H9 (cell line): ENCODE measurements around the gene IRS2. TPM values are rescaled to one million over a fixed set of nuclear protein-coding genes. Genes with fewer than 3 reads are reported as not detected.

Experiments used
- DNase-seq: peaks from one replicate; pipeline ENCODE4 v3.0.0-alpha.2; 2017
- H2AFZ ChIP-seq: one replicate; pipeline ENCODE4 v1.6.1; 2013; ENCODE audit warnings: mild to moderate bottlenecking, low read length, control low read depth, moderate library complexity
- H2AK5ac ChIP-seq: 2 replicates; pipeline ENCODE4 v1.6.1; 2013; ENCODE audit warnings: low read length, control low read depth, mixed read lengths; ENCODE audit not compliant: insufficient read length
- H2BK120ac ChIP-seq: one replicate; pipeline ENCODE4 v1.6.1; 2013; ENCODE audit warnings: low read depth, mild to moderate bottlenecking, low read length, control low read depth, inconsistent platforms; ENCODE audit not compliant: poor library complexity, severe bottlenecking
- H2BK12ac ChIP-seq: 2 replicates; pipeline ENCODE4 v1.6.1; 2013; ENCODE audit warnings: low read length, control low read depth, mixed read lengths, low read depth; ENCODE audit not compliant: insufficient read length
- H2BK15ac ChIP-seq: 2 replicates; pipeline ENCODE4 v1.6.1; 2013; ENCODE audit warnings: low read depth, low read length, control low read depth
- H2BK20ac ChIP-seq: one replicate; pipeline ENCODE4 v1.6.1; 2013; ENCODE audit warnings: low read depth, mild to moderate bottlenecking, low read length, control low read depth, inconsistent platforms; ENCODE audit not compliant: poor library complexity, severe bottlenecking
- H2BK5ac ChIP-seq: 2 replicates; pipeline ENCODE4 v1.6.1; 2013; ENCODE audit warnings: low read length, control low read depth, mixed read lengths; ENCODE audit not compliant: insufficient read length
- H3K14ac ChIP-seq: 2 replicates; pipeline ENCODE4 v1.6.1; 2013; ENCODE audit warnings: low read length, control low read depth; ENCODE audit not compliant: insufficient read depth
- H3K18ac ChIP-seq: 2 replicates; pipeline ENCODE4 v1.6.1; 2013; ENCODE audit warnings: low read depth, mild to moderate bottlenecking, mixed read lengths, low read length, control low read depth; ENCODE audit not compliant: insufficient read length
- H3K23ac ChIP-seq: 2 replicates; pipeline ENCODE4 v1.6.1; 2013; ENCODE audit warnings: low read length, control low read depth, mixed read lengths, low read depth; ENCODE audit not compliant: insufficient read length
- H3K23me2 ChIP-seq: 2 replicates; pipeline ENCODE4 v1.6.1; 2013; ENCODE audit warnings: low read depth, mild to moderate bottlenecking, mixed read lengths, low read length, control low read depth; ENCODE audit not compliant: insufficient read length, poor library complexity, severe bottlenecking
- H3K27ac ChIP-seq: 2 replicates; pipeline ENCODE4 v1.5.1; 2013; ENCODE audit warnings: low read length, control low read depth, mixed read lengths, low read depth; ENCODE audit not compliant: insufficient read length
- H3K27me3 ChIP-seq: 2 replicates; pipeline ENCODE4 v1.6.1; 2013; ENCODE audit warnings: low read length, control low read depth, inconsistent platforms; ENCODE audit not compliant: insufficient read depth
- H3K4ac ChIP-seq: 2 replicates; pipeline ENCODE4 v1.6.1; 2013; ENCODE audit warnings: low read depth, mild to moderate bottlenecking, control low read depth, inconsistent platforms, low read length, moderate library complexity
- H3K4me1 ChIP-seq: 2 replicates; pipeline ENCODE4 v1.6.1; 2013; ENCODE audit warnings: low read length, control low read depth, inconsistent platforms; ENCODE audit not compliant: insufficient read depth
- H3K4me2 ChIP-seq: 2 replicates; pipeline ENCODE4 v1.6.1; 2013; ENCODE audit warnings: low read length, control low read depth, mixed read lengths; ENCODE audit not compliant: insufficient read length, insufficient read depth
- H3K56ac ChIP-seq: 2 replicates; pipeline ENCODE4 v1.6.1; 2013; ENCODE audit warnings: low read depth, mild to moderate bottlenecking, mixed read lengths, low read length, control low read depth; ENCODE audit not compliant: insufficient read length
- H3K79me1 ChIP-seq: 2 replicates; pipeline ENCODE4 v1.6.1; 2013; ENCODE audit warnings: low read depth, mild to moderate bottlenecking, moderate library complexity, low read length, control low read depth, inconsistent platforms; ENCODE audit not compliant: insufficient read depth, poor library complexity, severe bottlenecking
- H3K79me2 ChIP-seq: 2 replicates; pipeline ENCODE4 v1.6.1; 2013; ENCODE audit warnings: low read length, control low read depth, inconsistent platforms; ENCODE audit not compliant: insufficient read depth
- H3K9ac ChIP-seq: 2 replicates; pipeline ENCODE4 v1.6.1; 2013; ENCODE audit warnings: low read length, control low read depth, mixed read lengths; ENCODE audit not compliant: insufficient read length; ENCODE audit errors: extremely low read depth
- H3K9me3 ChIP-seq: one replicate; pipeline ENCODE4 v1.6.1; 2013; ENCODE audit warnings: low read depth, low read length, inconsistent platforms; ENCODE audit not compliant: control insufficient read depth
- H3T11ph ChIP-seq: one replicate; pipeline ENCODE4 v1.6.1; 2013; ENCODE audit warnings: mild to moderate bottlenecking, low read length, control low read depth, inconsistent platforms
- H4K20me1 ChIP-seq: one replicate; pipeline ENCODE4 v1.6.1; 2013; ENCODE audit not compliant: control insufficient read depth, insufficient read length, insufficient read depth
- H4K5ac ChIP-seq: 2 replicates; pipeline ENCODE4 v1.6.1; 2013; ENCODE audit warnings: low read depth, mild to moderate bottlenecking, mixed read lengths, low read length, control low read depth; ENCODE audit not compliant: insufficient read length
- H4K8ac ChIP-seq: replicated peaks from 2 replicates; pipeline ENCODE4 v1.6.1; 2013; ENCODE audit warnings: low read length, control low read depth, mixed read lengths, low read depth; ENCODE audit not compliant: insufficient read length
- H4K91ac ChIP-seq: 2 replicates; pipeline ENCODE4 v1.6.1; 2013; ENCODE audit warnings: low read depth, mild to moderate bottlenecking, moderate library complexity, mixed read lengths, low read length, control low read depth; ENCODE audit not compliant: insufficient read length
- H3K27ac Mint-ChIP-seq, 3 experiments: 2 replicates in 2 of 3; 3 replicates in 1 of 3; pipeline ENCODE4 v1.8.0; 2020 to 2021; ENCODE audit warnings: mixed read lengths in 3 of 3, mild to moderate bottlenecking in 1 of 3, moderate library complexity in 1 of 3
- H3K27me3 Mint-ChIP-seq: 2 replicates; pipeline ENCODE4 v1.8.0; 2021; ENCODE audit warnings: low read depth, mild to moderate bottlenecking, moderate library complexity, mixed read lengths
- H3K36me3 Mint-ChIP-seq, 3 experiments: 2 replicates in 2 of 3; 3 replicates in 1 of 3; pipeline ENCODE4 v1.8.0; 2020 to 2021; ENCODE audit warnings: low read depth in 3 of 3, mixed read lengths in 3 of 3; ENCODE audit not compliant: insufficient read depth in 1 of 3
- H3K4me1 Mint-ChIP-seq, 2 experiments: 2 replicates each; pipeline ENCODE4 v1.8.0; 2020; ENCODE audit warnings: mixed read lengths in 2 of 2
- H3K4me3 Mint-ChIP-seq, 2 experiments: 2 replicates in 1 of 2; 3 replicates in 1 of 2; pipeline ENCODE4 v1.8.0; 2020 to 2021; ENCODE audit warnings: mild to moderate bottlenecking in 2 of 2, mixed read lengths in 2 of 2, moderate library complexity in 1 of 2
- H3K9me3 Mint-ChIP-seq, 2 experiments: 2 replicates in 1 of 2; 3 replicates in 1 of 2; pipeline ENCODE4 v1.8.0; 2020; ENCODE audit warnings: mild to moderate bottlenecking in 2 of 2, mixed read lengths in 2 of 2, moderate library complexity in 1 of 2
- CTCF ChIP-seq: fragments of 200-600 bp; sonication (generic); conservative IDR thresholded peaks from 3 replicates; pipeline ENCODE4 v1.8.0; 2021; ENCODE audit warnings: antibody characterized with exemption, mild to moderate bottlenecking
- WGBS: extraction: QIAGEN DNeasy Blood & Tissue Kit; methylation state at CpG from one replicate; pipeline ENCODE4 v1.1.7; 2013; ENCODE audit warnings: missing lambda C conversion rate, low lambda C conversion rate, mixed read lengths; ENCODE audit not compliant: insufficient read length; ENCODE audit errors: extremely low coverage; 5-methylcytosine and 5-hydroxymethylcytosine counted together
- total RNA-seq: library from RNA; stranded (reverse); gene quantifications from 2 replicates; pipeline ENCODE4 v1.2.1, GENCODE V29; 2021

The IRS2 gene
- total RNA-seq, 1 experiment from 2014 or later = 10.1 TPM

- no CpG with 5 or more reads among the region's 5 CpGs for WGBS
- H3K9ac ChIP-seq = no peak overlapping the region
- H3K4me2 ChIP-seq = no peak overlapping the region
- no peaks in the 10 kb centered on the region for H3K27me3 ChIP-seq
- H3T11ph ChIP-seq = no peak overlapping the region
- H2BK20ac ChIP-seq = no peak overlapping the region
- no peaks in the 10 kb centered on the region for H3K9me3 ChIP-seq
- no peak overlapping the region for H4K8ac ChIP-seq
- H4K20me1 ChIP-seq = no peaks in the 10 kb centered on the region
- H4K91ac ChIP-seq = no peak overlapping the region
- H3K36me3 Mint-ChIP-seq = no peaks in the 10 kb centered on the region; a peak in 1 of 7 replicates
- no peaks in the 10 kb centered on the region for H3K23me2 ChIP-seq
- no peak overlapping the region for H3K27ac ChIP-seq
- no peaks in the 10 kb centered on the region for H3K79me1 ChIP-seq
- H2AFZ ChIP-seq = no peak overlapping the region
- no peak overlapping the region for H2BK15ac ChIP-seq
- H3K4ac ChIP-seq = no peak overlapping the region
- no peak overlapping the region for H2BK120ac ChIP-seq
- H2BK5ac ChIP-seq = no peak overlapping the region
- H2BK12ac ChIP-seq = no peak overlapping the region
- H3K27ac Mint-ChIP-seq = no peak overlapping the region
- peaks cover 7% of the 10 kb centered on the region; the same call in 1 of the 2 replicates for H3K4me1 ChIP-seq
- no peak overlapping the region for H3K56ac ChIP-seq
- H3K9me3 Mint-ChIP-seq = no peaks in the 10 kb centered on the region; a peak in 1 of 5 replicates
- H3K4me1 Mint-ChIP-seq = peaks cover 28 to 33% of the 10 kb centered on the region in 2 experiments
- H2AK5ac ChIP-seq = no peak overlapping the region
- H3K23ac ChIP-seq = no peak overlapping the region
- DNase-seq = no peak
- H3K27me3 Mint-ChIP-seq = no peaks in the 10 kb centered on the region; the same call in none of the 2 replicates
- no peak for TF ChIP-seq CTCF
- H4K5ac ChIP-seq = no peak overlapping the region
- no peak overlapping the region for H3K4me3 Mint-ChIP-seq
- H3K18ac ChIP-seq = no peak overlapping the region
- H3K79me2 ChIP-seq = no peaks in the 10 kb centered on the region
- no peak overlapping the region for H3K14ac ChIP-seq
Observed at GRCh38 chr13:109818886-109819285, 32.5 kb upstream of the IRS2 start.
